GM12801 (cell line): Measurements from ENCODE around the gene SPPL3.

Source experiments
- TF ChIP-seq, protein P1 (sequence below): IDR thresholded peaks from one replicate; pipeline ENCODE4 v1.5.1; 2011; ENCODE audit warnings: control low read depth; ENCODE audit not compliant: insufficient read length; ENCODE audit errors: extremely low read depth

Gene SPPL3

DNA sequence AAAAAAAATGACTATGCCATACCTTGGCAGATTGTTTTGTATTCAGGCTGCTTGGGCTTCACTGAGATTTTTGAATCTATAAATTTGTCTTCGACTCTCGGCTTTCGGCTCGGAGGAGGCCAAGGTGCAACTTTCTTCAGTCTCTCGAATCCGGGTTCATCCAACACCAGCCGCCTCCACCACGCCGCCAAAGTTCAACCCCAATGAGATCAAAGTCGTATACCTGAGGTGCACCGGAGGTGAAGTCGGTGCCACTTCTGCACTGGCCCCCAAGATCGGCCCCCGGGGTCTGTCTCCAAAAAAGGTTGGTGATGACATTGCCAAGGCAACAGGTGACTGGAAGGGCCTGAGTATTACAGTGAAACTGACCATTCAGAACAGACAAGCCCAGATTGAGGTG lies 12.4 kb upstream of the SPPL3 start:
- TF ChIP-seq, protein P1, sequence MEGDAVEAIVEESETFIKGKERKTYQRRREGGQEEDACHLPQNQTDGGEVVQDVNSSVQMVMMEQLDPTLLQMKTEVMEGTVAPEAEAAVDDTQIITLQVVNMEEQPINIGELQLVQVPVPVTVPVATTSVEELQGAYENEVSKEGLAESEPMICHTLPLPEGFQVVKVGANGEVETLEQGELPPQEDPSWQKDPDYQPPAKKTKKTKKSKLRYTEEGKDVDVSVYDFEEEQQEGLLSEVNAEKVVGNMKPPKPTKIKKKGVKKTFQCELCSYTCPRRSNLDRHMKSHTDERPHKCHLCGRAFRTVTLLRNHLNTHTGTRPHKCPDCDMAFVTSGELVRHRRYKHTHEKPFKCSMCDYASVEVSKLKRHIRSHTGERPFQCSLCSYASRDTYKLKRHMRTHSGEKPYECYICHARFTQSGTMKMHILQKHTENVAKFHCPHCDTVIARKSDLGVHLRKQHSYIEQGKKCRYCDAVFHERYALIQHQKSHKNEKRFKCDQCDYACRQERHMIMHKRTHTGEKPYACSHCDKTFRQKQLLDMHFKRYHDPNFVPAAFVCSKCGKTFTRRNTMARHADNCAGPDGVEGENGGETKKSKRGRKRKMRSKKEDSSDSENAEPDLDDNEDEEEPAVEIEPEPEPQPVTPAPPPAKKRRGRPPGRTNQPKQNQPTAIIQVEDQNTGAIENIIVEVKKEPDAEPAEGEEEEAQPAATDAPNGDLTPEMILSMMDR: no peak

DNA sequence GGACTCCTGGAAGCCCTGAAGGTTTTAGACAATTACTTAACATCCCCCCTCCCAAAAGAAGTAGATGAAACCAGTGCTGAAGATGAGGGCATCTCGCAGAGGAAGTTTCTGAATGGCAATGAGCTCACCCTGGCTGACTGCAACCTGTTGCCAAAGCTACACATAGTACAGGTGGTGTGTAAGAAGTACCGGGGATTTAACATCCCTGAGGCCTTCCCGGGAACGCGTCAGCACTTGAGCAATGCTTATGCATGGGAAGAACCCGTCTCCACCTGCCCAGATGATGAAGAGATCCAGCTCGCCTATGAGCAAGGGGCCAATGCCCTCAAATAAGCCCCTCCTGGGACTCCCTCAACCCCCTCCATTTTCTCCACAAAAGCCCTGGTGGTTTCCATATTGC lies 10.6 kb upstream of the SPPL3 start:
- TF ChIP-seq, protein P1: no peak

DNA sequence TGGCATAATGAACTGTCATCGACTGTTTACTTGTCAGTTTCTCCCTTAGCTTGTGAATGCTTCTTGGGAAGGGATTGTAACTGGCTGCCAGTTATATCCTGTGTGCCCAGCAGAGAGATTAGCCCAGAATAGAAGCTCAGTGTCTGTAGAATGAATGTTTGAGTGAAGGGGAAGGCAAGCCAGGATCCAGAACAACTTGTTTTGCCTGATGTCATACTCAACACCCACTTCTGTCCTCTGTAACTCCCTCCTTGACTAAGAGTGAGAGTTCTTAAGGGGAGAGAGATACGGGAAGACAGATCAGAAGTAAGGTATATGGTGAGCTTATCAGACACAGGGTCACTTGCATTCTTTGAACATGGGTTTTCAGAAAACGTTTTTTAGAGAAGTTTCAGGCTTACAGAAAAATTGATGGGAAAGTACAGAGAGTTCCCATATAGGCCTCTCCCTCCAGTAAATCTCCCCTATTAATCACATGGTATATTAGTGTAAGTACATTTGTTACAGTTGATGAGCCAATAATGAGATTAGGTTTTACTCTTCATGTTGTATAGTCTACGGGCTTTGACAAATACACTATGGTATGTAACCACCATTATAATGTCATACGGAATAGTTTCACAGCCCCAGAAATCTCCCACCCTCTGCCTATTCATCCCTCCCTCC lies 5.6 kb upstream of the SPPL3 start:
- TF ChIP-seq, protein P1: no peak

DNA sequence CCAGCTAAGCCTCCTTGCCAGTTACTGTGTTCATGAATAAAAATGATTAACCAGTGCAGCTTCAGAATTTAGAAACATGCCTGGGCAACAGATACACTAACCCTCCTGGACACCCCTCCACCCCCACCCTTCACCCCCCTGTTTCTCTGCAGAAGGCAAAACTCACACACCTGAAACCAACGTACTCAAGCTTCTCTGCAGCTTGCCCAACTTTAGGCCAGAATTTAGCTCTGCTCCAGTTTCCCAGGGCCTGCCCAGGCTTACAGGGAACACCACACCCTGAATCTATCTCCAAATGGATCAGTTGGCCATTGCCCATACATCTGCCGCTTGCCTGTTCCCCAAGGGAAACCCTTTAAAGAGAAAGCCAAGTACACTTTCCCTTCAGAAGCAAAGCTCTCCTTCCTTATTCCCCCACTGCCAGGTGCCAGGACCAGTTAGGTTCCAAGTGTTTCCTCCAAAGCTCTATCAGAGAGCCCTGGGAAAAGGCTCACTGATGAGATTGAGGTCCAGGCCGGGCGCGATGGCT lies 1.8 kb upstream of the SPPL3 start:
- TF ChIP-seq, protein P1: no peak

DNA sequence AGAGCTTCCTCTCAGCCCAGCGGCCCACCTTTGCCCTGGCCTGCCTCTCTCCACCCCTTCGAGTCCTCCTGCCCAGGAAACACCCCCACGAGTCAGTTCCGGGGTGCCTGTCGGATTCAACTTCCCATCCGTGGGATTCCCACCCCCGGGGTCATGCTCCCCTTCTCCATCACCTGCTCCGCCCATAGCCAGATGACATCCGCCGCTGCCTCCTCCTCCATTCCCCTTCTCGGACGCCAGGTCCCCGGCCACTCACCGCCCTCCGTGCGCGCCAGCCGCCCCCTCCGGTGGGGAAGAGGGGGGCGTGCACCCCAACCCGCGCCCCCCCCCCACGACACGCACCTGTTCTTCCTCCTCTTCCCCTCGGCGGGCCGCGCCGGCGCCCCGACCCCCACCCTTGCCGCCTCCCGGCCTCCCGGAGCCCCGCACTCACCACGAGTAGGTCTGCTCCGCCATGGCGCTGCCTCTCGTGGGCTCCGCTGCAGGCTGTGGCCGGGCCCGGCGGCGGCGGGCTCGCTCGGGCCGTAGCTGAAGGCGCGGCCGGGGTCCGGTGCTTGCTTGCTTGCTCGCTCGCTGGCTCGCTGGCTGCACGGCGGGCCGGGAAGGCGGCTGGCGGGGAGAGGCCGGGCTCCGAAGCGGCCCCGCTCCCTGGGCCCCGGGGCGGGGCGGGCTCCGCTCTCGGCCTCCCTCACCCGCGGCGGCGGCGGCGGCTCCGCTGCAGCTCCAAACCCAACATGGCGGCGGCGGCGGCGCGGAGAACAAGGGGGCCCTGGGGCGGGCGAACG lies 554 bp downstream of the SPPL3 start:
- TF ChIP-seq, protein P1: no peak

DNA sequence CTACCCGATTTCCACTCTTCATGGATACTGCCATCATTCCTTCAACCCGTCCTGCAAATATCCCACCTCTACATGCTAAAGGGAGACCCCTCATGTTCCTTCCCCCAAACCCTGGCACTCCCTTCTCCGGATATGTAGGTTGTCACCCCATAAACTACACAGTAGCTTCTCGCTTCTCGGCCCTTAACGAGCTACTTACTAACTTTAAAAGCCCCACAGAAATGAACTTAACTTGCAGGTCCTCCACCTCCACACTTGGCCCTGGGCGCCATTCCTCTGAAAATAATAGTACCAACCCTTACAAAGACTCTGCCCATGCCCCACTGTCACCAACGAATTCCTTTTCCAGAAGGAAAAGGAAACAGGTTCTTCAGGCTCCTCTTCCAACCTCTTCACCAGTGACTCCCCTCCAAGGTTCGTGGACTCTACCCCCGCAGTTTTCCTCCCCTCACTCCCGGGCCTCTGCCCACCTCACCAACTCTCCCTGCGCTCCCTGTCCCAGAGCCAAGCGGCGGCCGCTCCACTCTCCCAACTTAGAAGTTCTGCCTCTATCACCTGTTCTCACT lies 1.2 kb downstream of the SPPL3 start:
- TF ChIP-seq, protein P1: no peak

DNA sequence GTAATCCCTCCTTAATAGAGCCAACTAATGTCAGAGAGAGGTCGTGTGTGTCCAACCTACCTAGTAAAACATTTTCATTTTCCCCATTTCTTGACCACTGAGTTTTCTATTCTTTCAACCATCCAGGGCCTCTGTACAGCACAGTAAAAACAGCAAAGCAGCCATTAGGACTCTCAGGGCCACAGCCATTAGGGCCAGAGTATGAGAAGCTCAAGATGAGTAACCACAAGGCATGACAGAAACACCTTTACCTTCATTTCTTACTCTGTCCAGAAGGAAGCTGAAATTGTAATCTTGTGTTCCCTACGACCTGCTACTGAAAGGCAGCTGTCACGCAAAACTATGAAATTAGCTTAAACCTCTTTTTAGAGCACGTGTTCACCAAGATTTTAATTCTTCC lies 2.3 kb downstream of the SPPL3 start:
- TF ChIP-seq, protein P1: no peak
